C1 segment of cervical spinal cord (tissue), 14 donors: Measurements from ENCODE around the gene VTN.
"Not testable (repeated sequence)": the region's sequence is repeated elsewhere in the genome, so short reads cannot be mapped to it uniquely, and the experiment has no call there.

Experiments used
- DNase-seq, 14 donors: peaks; one replicate each; lab custom pipeline; 2025; lab: John Stamatoyannopoulos, UW

VTN gene

DNA sequence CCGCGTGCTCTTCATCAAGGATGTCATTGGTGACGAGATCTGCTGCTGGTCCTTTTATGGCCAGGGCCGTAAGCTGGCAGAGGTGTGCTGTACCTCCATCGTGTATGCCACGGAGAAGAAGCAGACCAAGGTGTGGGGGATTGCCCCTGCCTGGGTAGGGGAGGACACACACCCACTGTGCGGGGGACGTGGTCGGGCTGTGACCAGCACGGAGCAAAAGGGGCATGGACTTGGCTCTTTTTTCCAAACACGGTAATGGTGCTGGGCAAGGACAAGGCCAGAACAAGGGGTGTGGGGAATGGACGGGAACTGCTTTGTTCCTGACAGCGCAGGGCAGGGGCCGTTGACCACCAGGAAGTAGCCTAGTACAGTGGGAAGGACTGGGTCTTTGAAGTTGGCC is 27.8 kb downstream of the VTN start:
- no peak for DNase-seq

DNA sequence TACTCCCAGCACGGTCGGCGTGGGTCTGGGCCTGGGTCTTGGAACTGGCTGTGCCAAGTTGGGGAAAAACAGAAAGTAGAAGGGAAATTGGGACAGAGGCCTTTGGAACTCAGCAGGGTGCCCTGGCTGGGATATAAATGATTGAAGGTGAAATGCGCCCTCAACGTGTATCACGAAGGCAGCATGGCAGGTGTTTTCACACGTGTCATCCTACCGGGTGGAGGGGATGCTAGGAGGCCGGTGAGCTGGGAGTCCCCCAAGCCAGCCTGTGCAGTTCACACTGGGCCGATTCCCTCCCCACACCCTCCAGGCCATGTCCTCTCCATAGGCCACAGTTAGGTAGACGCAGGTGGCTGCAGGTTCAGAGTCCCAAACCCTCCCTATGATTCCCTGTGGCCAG is 28.6 kb downstream of the VTN start:
- no peak for DNase-seq

DNA sequence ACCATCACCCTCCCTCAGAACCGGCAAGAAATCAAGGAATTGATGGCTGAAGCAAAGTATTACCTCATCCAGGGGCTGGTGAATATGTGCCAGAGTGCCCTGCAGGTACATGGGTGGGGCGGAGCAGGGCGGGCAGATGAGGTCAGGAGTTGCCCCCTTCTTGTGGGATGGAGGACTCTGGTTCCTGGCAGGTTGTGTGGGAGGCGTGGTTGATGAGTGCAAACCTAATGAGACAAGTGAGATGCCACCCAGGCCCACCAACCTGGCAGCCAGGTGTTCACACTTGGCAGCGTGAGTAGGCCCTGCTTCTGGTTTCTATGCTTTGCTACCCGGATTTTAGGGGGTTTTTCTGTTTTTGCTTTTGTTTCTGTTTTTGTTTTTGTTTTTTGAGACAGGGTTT is 29.7 kb downstream of the VTN start:
- no peak for DNase-seq

DNA sequence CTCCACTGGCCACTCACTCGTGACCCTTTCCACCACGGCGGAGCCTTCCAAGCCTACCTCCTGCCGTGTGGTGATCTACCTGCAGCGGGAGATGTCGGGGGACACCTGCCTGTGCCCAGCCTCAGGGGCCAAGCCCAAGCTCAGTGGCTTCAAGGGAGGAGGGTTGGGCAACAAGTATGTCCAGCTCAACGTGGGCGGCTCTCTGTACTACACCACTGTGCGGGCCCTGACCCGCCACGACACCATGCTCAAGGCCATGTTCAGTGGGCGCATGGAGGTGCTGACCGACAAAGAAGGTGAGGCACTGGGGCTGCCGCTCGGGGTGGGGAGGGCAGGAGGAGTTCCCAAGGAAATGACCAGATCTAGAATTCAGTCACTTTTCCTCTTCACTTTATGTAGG is 30.7 kb downstream of the VTN start:
- no peak for DNase-seq

DNA sequence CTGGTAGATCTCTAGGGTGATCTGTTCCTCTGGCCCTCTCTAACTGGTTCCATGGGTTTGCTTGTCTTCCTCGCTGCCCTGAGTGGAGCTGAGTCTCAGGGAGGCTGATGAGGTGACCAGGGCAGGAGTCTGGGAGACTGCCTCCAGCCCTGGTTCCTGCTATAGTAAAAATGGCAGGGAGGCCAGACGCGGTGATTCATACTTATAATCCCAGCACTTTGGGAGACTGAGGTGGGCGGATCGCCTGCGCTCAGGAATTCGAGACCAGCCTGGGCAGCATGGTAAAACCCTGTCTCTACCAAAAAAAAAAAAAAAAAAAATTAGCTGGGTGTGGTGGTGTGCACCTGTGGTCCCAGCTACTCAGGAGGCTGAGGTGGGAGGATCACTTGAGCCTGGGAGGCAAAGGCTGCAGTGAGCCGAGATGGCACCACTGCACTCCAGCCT is 31.3 kb downstream of the VTN start:
- DNase-seq = not testable (repeated sequence)

- DNase-seq = no peak
Observed at GRCh38 chr17:28338056-28338768, 31.9 kb downstream of the VTN start.

- DNase-seq = peak in 1 of 14 donors; percentile 21
Observed at GRCh38 chr17:28335959-28336871, 33.9 kb downstream of the VTN start.

DNA sequence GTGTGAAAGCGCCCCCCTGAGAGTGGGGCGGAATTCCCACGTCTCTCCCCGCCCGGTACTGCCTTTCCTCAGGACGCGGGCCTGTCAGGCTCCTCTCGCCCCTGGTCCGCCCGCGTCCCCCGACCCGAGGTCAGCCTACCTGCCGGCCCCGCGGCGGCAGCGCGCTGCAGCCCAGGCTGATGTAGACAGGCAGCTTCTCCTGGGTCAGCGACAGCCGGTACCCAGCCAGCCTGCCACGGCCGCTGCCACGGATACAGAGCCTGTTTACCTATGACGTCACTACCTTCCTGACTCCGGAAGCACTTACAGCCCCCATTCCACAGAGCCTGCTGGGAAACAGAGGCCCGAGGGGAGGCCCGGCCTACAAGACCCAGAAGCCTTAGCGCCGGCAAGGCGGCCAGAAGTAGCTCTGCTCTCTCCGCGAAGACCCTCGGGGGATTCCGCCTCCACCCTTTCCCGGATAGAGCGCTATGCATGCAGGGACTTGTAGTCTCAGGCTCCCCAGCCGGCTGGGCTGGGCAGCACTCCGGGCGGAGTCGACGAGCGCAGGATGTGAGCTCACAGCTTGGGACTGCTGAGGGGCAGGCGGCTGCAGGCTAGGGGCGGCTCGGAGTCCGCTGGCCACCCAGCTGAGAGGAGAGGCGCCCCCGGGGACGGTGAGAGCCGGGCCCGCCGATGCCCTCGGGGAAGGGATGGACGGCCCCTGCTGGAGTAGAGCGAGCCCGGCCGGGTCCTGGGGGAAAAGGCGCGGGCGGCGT is 34.7 kb downstream of the VTN start, which contains the start of the genes IFT20 and TNFAIP1:
TSS of gene IFT20 (minus strand) at position 272 of the 758 bp plus-strand sequence. CDS start 3,487 bp downstream, outside the sequence.
TSS of gene TNFAIP1 (plus strand) at position 561 of the 758 bp plus-strand sequence. CDS start 3,761 bp downstream, outside the sequence.
- DNase-seq = peak; percentile 89 to 100 (median 98)

- no peak for DNase-seq
Observed at GRCh38 chr17:28334666-28335200, 35.4 kb downstream of the VTN start.

- no peak for DNase-seq
Observed at GRCh38 chr17:28334171-28334570, 35.9 kb downstream of the VTN start.

DNA sequence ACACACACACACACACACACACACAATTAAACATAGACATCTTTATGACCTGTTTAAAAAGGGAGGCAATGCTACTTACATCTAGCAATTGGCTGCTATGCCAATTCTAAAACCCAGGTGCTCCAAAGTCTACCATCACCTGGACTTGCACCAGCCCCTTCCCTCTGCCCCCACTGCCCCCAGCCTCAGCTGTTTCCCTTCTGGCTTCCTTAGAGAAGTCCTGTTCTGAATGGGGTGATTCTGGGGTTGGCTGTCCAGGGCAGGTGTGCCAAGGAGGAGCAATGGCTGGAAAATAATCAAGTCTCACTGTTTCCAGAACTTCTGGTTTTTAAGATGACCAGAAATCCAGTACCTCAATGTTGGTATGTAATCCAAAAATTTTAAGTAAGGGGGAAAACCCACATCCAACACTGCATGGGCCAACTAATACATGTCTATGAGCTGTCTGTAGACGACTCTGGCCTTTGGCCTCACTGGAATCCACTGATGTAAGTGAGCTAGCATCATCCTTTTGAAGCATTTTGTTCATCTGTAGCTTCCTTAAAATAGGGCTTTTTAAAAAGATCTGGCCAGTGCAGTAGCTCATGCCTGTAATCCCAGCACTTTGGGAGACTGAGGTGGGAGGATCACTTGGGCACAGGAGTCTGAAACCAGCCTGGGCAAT is 36.9 kb downstream of the VTN start:
- DNase-seq = no peak

DNA sequence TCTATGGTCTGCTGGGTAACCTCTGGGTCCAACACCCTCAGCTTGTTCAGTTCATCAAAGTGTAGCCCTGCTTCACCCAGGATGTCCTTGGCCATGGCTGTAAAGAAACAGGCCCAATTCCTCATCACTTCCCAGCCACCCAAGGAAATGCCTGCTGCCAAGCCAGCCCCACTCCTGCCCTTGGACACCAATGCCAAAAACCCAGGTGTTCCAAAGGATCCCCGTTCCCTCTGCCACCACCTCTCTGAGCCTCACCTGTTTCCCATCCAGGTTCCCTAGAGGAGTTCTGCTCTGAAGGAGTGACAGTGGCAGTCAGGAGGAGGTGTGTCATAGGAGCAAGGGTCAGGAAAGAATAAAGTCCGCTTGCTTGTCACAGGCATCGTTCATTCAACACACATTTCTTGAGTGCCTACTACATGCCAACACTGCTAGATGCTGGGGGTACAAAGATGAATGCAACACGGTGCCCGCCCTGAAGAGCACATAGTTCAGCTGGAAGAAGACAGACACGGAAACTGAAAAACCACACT is 38.2 kb downstream of the VTN start:
- no peak for DNase-seq

- no peak for DNase-seq
Observed at GRCh38 chr17:28330671-28331070, 39.4 kb downstream of the VTN start.

DNA sequence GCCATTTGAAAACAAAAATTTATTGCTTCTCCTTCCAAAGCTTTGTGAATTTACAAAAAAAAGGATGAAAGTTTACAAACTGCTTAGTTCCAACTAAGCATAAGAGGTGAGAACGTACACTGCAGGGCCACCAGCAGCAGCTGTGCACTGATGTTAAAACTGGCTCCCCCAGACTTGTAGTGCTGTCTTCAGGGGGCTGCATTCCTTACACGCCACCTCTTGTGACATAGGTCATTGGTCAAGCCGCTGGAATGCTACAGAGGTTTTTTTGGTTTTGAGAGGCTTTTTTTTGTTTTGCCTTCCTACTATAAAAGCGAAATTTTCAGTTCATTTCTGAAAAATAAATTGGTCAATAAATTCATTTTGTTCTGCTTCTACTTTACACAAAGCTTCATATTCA is 41.8 kb downstream of the VTN start:
- no peak for DNase-seq

GRCh38 chr17:28327709-28328108 is 42.4 kb downstream of the VTN start:
- DNase-seq = no peak

- DNase-seq = no peak
Observed at GRCh38 chr17:28327031-28327607, 43.0 kb downstream of the VTN start.

- no peak for DNase-seq
Observed at GRCh38 chr17:28326114-28326513, 44.0 kb downstream of the VTN start.

GRCh38 chr17:28325211-28325610 is 44.9 kb downstream of the VTN start:
- DNase-seq = peak in 1 of 14 donors; percentile 30

GRCh38 chr17:28324781-28325180 is 45.3 kb downstream of the VTN start:
- no peak for DNase-seq

DNA sequence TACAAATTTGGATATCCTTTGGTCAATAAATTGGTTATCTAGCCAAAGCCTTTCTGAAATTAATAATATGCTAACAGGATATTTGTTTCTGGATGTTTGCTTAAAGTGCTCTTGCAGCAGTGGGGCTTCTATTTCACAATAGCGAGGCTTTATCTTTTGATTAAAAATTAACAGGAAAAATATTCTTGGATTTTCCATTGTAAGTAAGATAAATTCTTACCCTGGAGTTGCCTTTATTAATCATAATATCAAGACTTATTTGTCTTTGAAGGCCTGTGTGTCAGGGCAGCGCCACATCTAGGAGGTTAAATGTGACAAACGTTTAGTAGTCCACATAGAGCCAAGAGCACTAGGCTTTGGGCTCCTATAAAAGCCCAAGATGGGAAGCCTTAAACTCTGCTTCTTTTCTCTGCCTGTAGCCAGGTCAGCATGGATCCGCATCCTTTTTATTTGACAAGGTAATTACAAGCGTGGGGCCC is 45.8 kb downstream of the VTN start:
- DNase-seq = no peak
